Measurements from ENCODE around the gene ZNF300.

GRCh38 chr5:150848271-150848670 is 56.5 kb downstream of the ZNF300 start:
- TF ChIP-seq POLR2AphosphoS5 (IDR thresholded peaks at IDR 0.05; ENCODE audit: low read depth, low read length) = no peak
- no peak for TF ChIP-seq POLR2A (IDR thresholded peaks at IDR 0.05; ENCODE audit: low read depth, low read length)
- TF ChIP-seq TAF1 (IDR thresholded peaks at IDR 0.05; ENCODE audit: borderline replicate concordance, low read depth, low read length) = no peak

Data from GM12892 (cell line).